Measurements from ENCODE around the gene RPUSD3. TPM values are rescaled to one million over a fixed set of nuclear protein-coding genes. Genes with fewer than 3 reads are reported as not detected.

RPUSD3 gene
- total and polyA plus RNA-seq, 9 of the 15 experiments (the other 6 are each of a cell fraction or from before 2014, with no cell fraction given): 13.8 to 99.0 (median 59.3) TPM

GRCh38 chr3:9890249-9891071, 46.7 kb upstream of the RPUSD3 start, which contains the start of gene JAGN1 (continued):
- TF ChIP-seq HBP1 (CRISPR knock-in tag; IDR thresholded peaks at IDR 0.05) (peak; percentile 85; the same call in 1 of the 2 replicates), SFPQ (IDR thresholded peaks at IDR 0.05; ENCODE audit: low read depth, low read length) (no peak), ZNF318 (IDR thresholded peaks at IDR 0.05; ENCODE audit: borderline replicate concordance in 1 of 2, low read depth in 1 of 2) (no peak), ZNF263 (CRISPR knock-in tag; IDR thresholded peaks at IDR 0.05; ENCODE audit: borderline replicate concordance) (peak; percentile 85), KLF10 (CRISPR knock-in tag; IDR thresholded peaks at IDR 0.05) (no peak), NFE2L1 (tag; IDR thresholded peaks at IDR 0.05; ENCODE audit: borderline replicate concordance, low read depth) (no peak), NFXL1 (CRISPR knock-in tag; IDR thresholded peaks at IDR 0.05) (no peak), CREB1 (IDR thresholded peaks at IDR 0.05) (no peak), CREB1 (CRISPR knock-in tag; IDR thresholded peaks at IDR 0.05) (peak; percentile 62; the same call in 1 of the 2 replicates), PTTG1 (tag; IDR thresholded peaks at IDR 0.05; ENCODE audit: low read depth) (no peak), JUNB (CRISPR knock-in tag; conservative IDR thresholded peaks at IDR 0.05) (0 out of 2 replicates have a peak, but pooled peaks have one; percentile 33), ZNF77 (CRISPR knock-in tag; IDR thresholded peaks at IDR 0.05) (no peak), USF1 (CRISPR knock-in tag; IDR thresholded peaks at IDR 0.05) (no peak), ZNF24 (IDR thresholded peaks at IDR 0.05) (peak; percentile 8; the same call in 1 of the 2 replicates)

Data from K562 (cell line).